Panc1 (cell line): ENCODE results near the gene NSUN6. TPM values are rescaled to one million over a fixed set of nuclear protein-coding genes. Genes with fewer than 3 reads are reported as not detected.

Source experiments
- ATAC-seq: fragments of 200-7000 bp; cut with Tn5 transposase; 2 replicates; pipeline ENCODE4 v1.9.1; 2020; ENCODE audit warnings: mild to moderate bottlenecking, moderate library complexity
- BruUV-seq: library from RNA; stranded (reverse); fragments of 400-500 nt; replicated peaks from 2 replicates; lab custom pipeline; 2021; lab: Mats Ljungman, UMichigan
- CTCF ChIA-PET: fragments of 300-600 bp; sonication (Branson Sonifier 250); formaldehyde crosslinking; loops from one replicate; lab custom pipeline; 2022; ENCODE audit warnings: antibody characterized with exemption; lab: Charles Lee
- POLR2A ChIA-PET: fragments of 300-600 bp; sonication (Branson Sonifier 250); formaldehyde crosslinking; loops from one replicate; lab custom pipeline; 2022; ENCODE audit warnings: antibody characterized with exemption; lab: Charles Lee
- DNase-seq: peaks from one replicate; pipeline ENCODE4 v3.0.0-alpha.2; 2010; ENCODE audit warnings: low read depth, low spot score
- H3K27ac ChIP-seq: 2 replicates; pipeline ENCODE4 v1.5.1; 2011; ENCODE audit warnings: mild to moderate bottlenecking, low read length, inconsistent platforms
- H3K27me3 ChIP-seq: fragments of 200-500 bp; sonication (Bioruptor generic); 2 replicates; pipeline ENCODE4 v1.6.0; 2014; ENCODE audit warnings: low read length, inconsistent platforms; ENCODE audit not compliant: control insufficient read depth, insufficient read depth
- H3K36me3 ChIP-seq: fragments of 200-500 bp; sonication (Bioruptor generic); 2 replicates; pipeline ENCODE4 v1.5.1; 2014; ENCODE audit warnings: inconsistent platforms, mild to moderate bottlenecking, low read length, moderate library complexity; ENCODE audit not compliant: control insufficient read depth, insufficient read depth
- H3K4me1 ChIP-seq: 2 replicates; pipeline ENCODE4 v1.5.1; 2011; ENCODE audit warnings: inconsistent platforms, mild to moderate bottlenecking, low read length, moderate library complexity; ENCODE audit not compliant: control insufficient read depth, insufficient read depth
- H3K4me3 ChIP-seq, 2 experiments: 2 replicates each; pipeline ENCODE4 v1.5.1; 2011 to 2012; ENCODE audit warnings: low read depth in 2 of 2, low read length in 2 of 2, mild to moderate bottlenecking in 2 of 2, inconsistent platforms in 1 of 2, moderate library complexity in 1 of 2
- H3K9me3 ChIP-seq: fragments of 200-500 bp; sonication (Bioruptor generic); 2 replicates; pipeline ENCODE4 v1.5.1; 2014; ENCODE audit warnings: low read depth, mild to moderate bottlenecking, inconsistent platforms, low read length, moderate library complexity; ENCODE audit not compliant: control insufficient read depth, insufficient read depth
- POLR2AphosphoS5 ChIP-seq: IDR thresholded peaks from 2 replicates; pipeline ENCODE4 v1.6.1; 2012; ENCODE audit warnings: mild to moderate bottlenecking, low read depth, low read length, moderate library complexity
- REST ChIP-seq, 2 experiments: IDR thresholded peaks; 2 replicates each; pipeline ENCODE4 v1.6.1; 2011 to 2012; ENCODE audit warnings: low read depth in 2 of 2, control low read depth in 1 of 2, low read length in 1 of 2, mild to moderate bottlenecking in 1 of 2, moderate library complexity in 1 of 2; ENCODE audit not compliant: insufficient read depth in 1 of 2
- SIN3A ChIP-seq: IDR thresholded peaks from 2 replicates; pipeline ENCODE4 v1.6.1; 2012; ENCODE audit warnings: low read depth, mild to moderate bottlenecking, low read length, moderate library complexity, borderline replicate concordance; ENCODE audit not compliant: insufficient read depth
- TCF7L2 ChIP-seq: IDR thresholded peaks from 2 replicates; pipeline ENCODE4 v1.6.1; 2011; ENCODE audit warnings: mild to moderate bottlenecking, low read depth, low read length, inconsistent platforms
- in situ Hi-C: cut with HindIII; loops from 2 replicates; pipeline ENCODE4 v1.10.0; 2016; ENCODE audit warnings: low sequenced_read_pairs, low pct_unique_long_range_greater_than_20kb
- intact Hi-C: fragments of 100-400 bp; cut with micrococcal nuclease; formaldehyde crosslinking; loops from one replicate; pipeline ENCODE4 v1.10.0; 2022; ENCODE audit not compliant: unreplicated experiment
- total RNA-seq: library from RNA; stranded (reverse); gene quantifications from one replicate; pipeline ENCODE4 v1.2.1, GENCODE V29; 2021; ENCODE audit not compliant: unreplicated experiment
- TF ChIP-seq, protein P1 (sequence below): fragments of 450-650 bp; IDR thresholded peaks from 2 replicates; pipeline ENCODE4 v1.5.1; 2017; ENCODE audit warnings: mild to moderate bottlenecking

NSUN6 gene
- total RNA-seq, 1 experiment from 2014 or later = 4.3 TPM

GRCh38 chr10:18687706-18688105 is 36.3 kb upstream of the NSUN6 start:
- CTCF ChIA-PET = no interaction called here
- Histone ChIP-seq H3K9me3 (no peaks in the 10 kb centered on the region), H3K27me3 (no peaks in the 10 kb centered on the region), H3K27ac (no peak overlapping the region), H3K36me3 (no peaks in the 10 kb centered on the region), H3K4me1 (no peaks in the 10 kb centered on the region), H3K4me3 (no peak overlapping the region)
- intact Hi-C loops (no loop called here), in situ Hi-C loops (no loop called here)
- ATAC-seq (no peak), DNase-seq (no peak)
- TF ChIP-seq POLR2AphosphoS5 (no peak), REST (IDR thresholded peaks at IDR 0.05; ENCODE audit: insufficient read depth in 1 of 2, low read depth in 2 of 2, low read length in 1 of 2) (no peak), TCF7L2 (no peak), SIN3A (no peak)
- TF ChIP-seq, protein P1, sequence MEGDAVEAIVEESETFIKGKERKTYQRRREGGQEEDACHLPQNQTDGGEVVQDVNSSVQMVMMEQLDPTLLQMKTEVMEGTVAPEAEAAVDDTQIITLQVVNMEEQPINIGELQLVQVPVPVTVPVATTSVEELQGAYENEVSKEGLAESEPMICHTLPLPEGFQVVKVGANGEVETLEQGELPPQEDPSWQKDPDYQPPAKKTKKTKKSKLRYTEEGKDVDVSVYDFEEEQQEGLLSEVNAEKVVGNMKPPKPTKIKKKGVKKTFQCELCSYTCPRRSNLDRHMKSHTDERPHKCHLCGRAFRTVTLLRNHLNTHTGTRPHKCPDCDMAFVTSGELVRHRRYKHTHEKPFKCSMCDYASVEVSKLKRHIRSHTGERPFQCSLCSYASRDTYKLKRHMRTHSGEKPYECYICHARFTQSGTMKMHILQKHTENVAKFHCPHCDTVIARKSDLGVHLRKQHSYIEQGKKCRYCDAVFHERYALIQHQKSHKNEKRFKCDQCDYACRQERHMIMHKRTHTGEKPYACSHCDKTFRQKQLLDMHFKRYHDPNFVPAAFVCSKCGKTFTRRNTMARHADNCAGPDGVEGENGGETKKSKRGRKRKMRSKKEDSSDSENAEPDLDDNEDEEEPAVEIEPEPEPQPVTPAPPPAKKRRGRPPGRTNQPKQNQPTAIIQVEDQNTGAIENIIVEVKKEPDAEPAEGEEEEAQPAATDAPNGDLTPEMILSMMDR = no peak
- no TSS peak for BruUV-seq
- POLR2A ChIA-PET = no interaction called here

GRCh38 chr10:18687195-18687594 is 35.8 kb upstream of the NSUN6 start:
- Histone ChIP-seq H3K27ac (no peak overlapping the region), H3K36me3 (no peaks in the 10 kb centered on the region), H3K27me3 (no peaks in the 10 kb centered on the region), H3K4me1 (no peaks in the 10 kb centered on the region), H3K9me3 (no peaks in the 10 kb centered on the region), H3K4me3 (no peak overlapping the region)
- BruUV-seq = no TSS peak
- CTCF ChIA-PET = no interaction called here
- DNase-seq (no peak), ATAC-seq (no peak)
- in situ Hi-C loops = no loop called here
- POLR2A ChIA-PET = no interaction called here
- intact Hi-C loops = no loop called here
- TF ChIP-seq POLR2AphosphoS5 (no peak), REST (IDR thresholded peaks at IDR 0.05; ENCODE audit: insufficient read depth in 1 of 2, low read depth in 2 of 2, low read length in 1 of 2) (no peak), SIN3A (no peak), TCF7L2 (no peak)
- TF ChIP-seq, protein P1 = no peak
